ENCODE results near the gene HIVEP1.
"Not testable (repeated sequence)": the region's sequence is repeated elsewhere in the genome, so short reads cannot be mapped to it uniquely, and the experiment has no call there.

Gene HIVEP1

DNA sequence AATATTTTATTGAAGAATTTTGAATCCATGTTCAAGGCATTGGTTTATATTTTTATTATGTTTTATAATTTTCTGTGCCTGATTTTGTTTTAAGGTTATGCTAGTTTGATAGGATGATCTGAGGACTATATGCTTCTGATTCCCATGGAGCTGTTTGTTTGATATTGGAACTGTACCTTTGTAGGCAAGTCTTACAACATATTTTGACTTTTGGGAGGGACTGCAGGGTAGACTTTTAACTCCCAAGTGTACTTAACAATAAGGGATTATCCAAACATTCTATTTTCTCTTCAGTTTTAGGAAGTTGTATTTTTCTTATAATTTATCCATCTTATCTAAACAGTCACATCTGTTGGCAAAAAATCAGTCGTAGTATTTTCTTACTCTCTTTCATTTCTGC is 82.6 kb downstream of the HIVEP1 start:
- Histone ChIP-seq H3K4me3 (no peak overlapping the region), H3K9me3 (no peaks in the 10 kb centered on the region), H4K20me1 (no peaks in the 10 kb centered on the region)

DNA sequence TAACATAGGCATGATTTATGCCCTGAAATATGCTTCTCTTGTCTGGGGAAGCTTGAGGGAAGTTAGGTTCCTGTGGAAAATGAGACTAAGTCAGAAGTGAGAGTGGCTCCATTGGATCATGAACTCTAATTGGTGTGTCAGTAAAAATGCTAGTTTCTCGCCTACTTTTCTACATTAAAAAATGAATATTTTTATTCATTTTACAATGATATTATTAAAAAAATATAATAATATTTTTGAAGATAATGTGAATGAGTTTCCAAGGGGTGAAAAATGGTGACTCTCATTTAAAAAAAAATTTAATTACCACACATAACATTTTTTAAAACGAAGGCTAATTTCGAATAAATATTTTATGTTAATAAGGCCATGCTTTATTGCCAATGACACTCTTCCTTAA is 84.2 kb downstream of the HIVEP1 start:
- no peak overlapping the region for H3K27ac ChIP-seq

More for the DNA sequence above, 82.6 kb downstream of the HIVEP1 start:
- Histone ChIP-seq H3K27me3 (no peaks in the 10 kb centered on the region), H3K36me3 (no peaks in the 10 kb centered on the region), H3K4me1 (no peaks in the 10 kb centered on the region), H3K27ac (no peak overlapping the region), H3K4me2 (no peak overlapping the region), H3K9ac (no peak overlapping the region)
- TF ChIP-seq Cebpa-rat (IDR thresholded peaks at IDR 0.05), result no peak

DNA sequence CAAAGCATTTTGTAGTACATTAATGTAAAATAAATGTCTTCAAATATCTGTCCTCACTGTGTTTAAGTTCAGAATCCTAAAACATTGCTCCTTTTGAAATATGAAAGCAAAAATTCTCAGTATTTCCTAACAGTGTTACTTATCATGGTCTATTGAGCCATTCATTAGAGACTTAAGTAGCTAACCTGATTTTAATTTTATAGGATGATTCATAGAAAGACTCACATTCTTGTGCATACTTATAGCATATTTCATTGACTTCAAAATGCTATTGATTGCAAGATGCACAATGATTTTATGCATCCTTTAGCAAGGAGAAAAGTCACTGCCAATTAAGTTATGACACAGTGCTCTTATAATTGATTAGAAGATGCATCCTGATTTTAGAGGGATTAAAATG is 85.7 kb downstream of the HIVEP1 start:
- Histone ChIP-seq H3K27ac (no peak overlapping the region), H3K27me3 (no peaks in the 10 kb centered on the region), H4K20me1 (no peaks in the 10 kb centered on the region), H3K36me3 (no peaks in the 10 kb centered on the region), H3K9ac (no peak overlapping the region), H3K4me3 (no peak overlapping the region), H3K4me1 (no peaks in the 10 kb centered on the region), H3K9me3 (no peaks in the 10 kb centered on the region), H3K4me2 (no peak overlapping the region)
- TF ChIP-seq Cebpa-rat (IDR thresholded peaks at IDR 0.05), result no peak

More for the DNA sequence above, 84.2 kb downstream of the HIVEP1 start:
- Histone ChIP-seq H3K4me1 (no peaks in the 10 kb centered on the region), H3K9me3 (no peaks in the 10 kb centered on the region), H3K4me2 (no peak overlapping the region), H3K9ac (no peak overlapping the region), H4K20me1 (no peaks in the 10 kb centered on the region), H3K27me3 (no peaks in the 10 kb centered on the region), H3K36me3 (no peaks in the 10 kb centered on the region), H3K4me3 (no peak overlapping the region)
- TF ChIP-seq Cebpa-rat (IDR thresholded peaks at IDR 0.05), result no peak

DNA sequence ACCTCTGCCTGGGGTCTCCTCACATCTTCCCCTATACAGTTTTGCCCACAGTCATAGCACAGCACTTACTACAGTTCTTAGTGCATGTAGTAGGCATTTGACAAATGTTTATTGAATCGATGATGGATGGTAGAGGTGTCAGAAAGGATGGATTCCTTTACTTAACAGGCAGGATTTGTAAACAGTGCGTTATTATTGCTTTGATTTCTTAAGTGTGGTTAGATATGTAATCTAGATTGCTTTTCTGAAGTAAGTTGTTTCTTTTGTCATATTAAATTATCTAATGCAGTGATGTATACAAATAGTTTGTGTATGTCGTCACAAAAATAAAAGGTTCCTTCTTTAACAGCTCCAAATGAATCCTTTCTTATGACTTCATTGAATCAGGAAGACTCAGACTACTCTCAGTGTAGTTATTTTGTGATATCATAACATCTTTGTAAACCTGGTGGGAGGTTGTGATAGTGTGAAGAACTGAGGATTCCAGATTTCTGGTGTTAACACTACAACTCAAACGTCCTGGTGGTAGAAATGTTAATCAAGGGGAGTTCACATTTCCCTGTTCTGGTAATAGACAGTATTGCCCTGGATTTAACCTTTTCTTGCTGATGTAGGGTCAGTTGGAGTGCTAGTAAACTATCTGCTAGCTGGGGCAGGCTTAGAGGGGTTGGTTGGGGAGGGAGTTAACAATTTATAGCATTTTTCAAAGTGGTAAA is 87.7 kb downstream of the HIVEP1 start:
- no peaks in the 10 kb centered on the region for H3K9me3 ChIP-seq

DNA sequence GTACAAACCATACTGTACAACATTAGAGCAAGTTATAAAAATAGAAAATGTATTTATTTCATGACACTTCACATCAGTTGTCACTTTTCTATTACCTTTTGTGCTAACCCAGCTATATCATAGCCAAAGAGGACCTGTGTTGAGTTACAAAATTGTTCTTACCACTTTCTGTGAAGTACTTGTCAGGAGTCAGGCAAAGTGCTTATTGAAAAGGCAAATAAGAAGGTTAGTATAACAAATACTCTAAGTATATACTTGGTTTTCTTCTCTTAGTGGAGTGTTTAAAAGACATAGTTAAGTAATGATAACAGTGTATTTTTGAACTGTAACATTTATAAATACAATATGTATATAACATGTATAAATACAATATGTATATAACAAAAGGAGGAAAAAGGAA is 88.9 kb downstream of the HIVEP1 start:
- no peak overlapping the region for H3K4me3 ChIP-seq
- H4K20me1 ChIP-seq, result no peaks in the 10 kb centered on the region
- no peak overlapping the region for H3K9ac ChIP-seq
- H3K4me2 ChIP-seq, result no peak overlapping the region
- no peak overlapping the region for H3K27ac ChIP-seq
- H3K9me3 ChIP-seq, result no peaks in the 10 kb centered on the region
- H3K36me3 ChIP-seq, result no peaks in the 10 kb centered on the region
- TF ChIP-seq Cebpa-rat (IDR thresholded peaks at IDR 0.05), result no peak
- no peaks in the 10 kb centered on the region for H3K4me1 ChIP-seq
- H3K27me3 ChIP-seq, result no peaks in the 10 kb centered on the region

More for the DNA sequence above, 87.7 kb downstream of the HIVEP1 start:
- Histone ChIP-seq H3K27me3 (no peaks in the 10 kb centered on the region), H3K36me3 (no peaks in the 10 kb centered on the region), H3K4me1 (no peaks in the 10 kb centered on the region), H3K9ac (no peak overlapping the region), H4K20me1 (no peaks in the 10 kb centered on the region), H3K4me2 (no peak overlapping the region), H3K4me3 (no peak overlapping the region), H3K27ac (no peak overlapping the region)
- no peak for TF ChIP-seq Cebpa-rat (IDR thresholded peaks at IDR 0.05)

DNA sequence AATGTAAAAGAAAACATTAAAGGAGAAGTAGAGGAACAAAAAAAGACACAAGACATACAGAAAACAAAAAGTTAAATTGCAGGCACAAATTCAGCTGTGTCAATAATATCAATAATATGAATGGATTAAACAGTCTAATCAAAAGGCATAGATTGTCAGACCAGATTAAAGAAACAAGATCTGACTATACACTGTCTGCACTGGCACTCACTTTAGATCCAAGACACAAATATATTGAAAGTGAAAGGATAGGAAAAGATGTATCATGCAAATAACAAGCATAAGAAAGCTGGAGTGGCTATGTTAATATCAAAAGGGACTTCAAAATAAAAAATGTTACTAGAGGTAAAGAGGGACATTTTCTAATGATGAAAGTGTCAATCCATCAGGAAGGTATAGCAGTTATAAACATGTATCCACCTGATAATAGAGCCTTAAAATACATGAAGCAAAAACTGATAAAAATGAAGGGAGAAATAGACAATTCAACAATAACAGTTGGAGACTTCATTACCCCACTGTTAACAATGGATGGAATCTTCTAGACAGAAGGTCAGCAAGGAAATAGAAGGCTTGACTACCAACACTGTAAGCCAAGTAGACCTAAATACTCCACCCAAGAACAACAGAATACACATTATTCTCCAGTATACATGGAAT is 89.7 kb downstream of the HIVEP1 start:
- no peak overlapping the region for H3K27ac ChIP-seq
- H4K20me1 ChIP-seq, result no peaks in the 10 kb centered on the region
- H3K27me3 ChIP-seq, result no peaks in the 10 kb centered on the region
- no peaks in the 10 kb centered on the region for H3K36me3 ChIP-seq
- H3K4me3 ChIP-seq, result no peak overlapping the region
- H3K4me1 ChIP-seq, result no peaks in the 10 kb centered on the region
- H3K9ac ChIP-seq, result no peak overlapping the region
- no peak overlapping the region for H3K4me2 ChIP-seq
- no peak for TF ChIP-seq Cebpa-rat (IDR thresholded peaks at IDR 0.05)
- no peaks in the 10 kb centered on the region for H3K9me3 ChIP-seq

DNA sequence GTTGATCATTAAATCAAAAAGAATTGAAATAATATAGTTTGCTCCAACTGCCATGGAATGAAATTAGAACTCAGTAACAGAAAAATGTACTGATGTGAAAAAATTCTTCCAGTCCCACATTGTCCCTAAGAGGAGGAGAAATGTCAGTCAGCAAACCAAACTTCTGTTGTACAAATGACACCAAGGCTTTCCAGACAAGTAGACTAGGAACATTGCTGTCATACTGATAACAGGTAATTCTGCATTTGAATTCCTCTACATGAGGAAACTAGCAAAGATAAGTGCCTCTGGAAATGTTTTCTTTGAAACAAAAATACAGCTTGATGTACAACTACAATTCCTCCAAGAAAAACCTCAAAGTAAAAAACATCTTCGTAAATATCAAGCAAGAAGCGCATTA is 90.2 kb downstream of the HIVEP1 start:
- Histone ChIP-seq H3K36me3 (peaks cover 2% of the 10 kb centered on the region; the same call in 1 of the 2 replicates), H3K4me2 (no peak overlapping the region)

DNA sequence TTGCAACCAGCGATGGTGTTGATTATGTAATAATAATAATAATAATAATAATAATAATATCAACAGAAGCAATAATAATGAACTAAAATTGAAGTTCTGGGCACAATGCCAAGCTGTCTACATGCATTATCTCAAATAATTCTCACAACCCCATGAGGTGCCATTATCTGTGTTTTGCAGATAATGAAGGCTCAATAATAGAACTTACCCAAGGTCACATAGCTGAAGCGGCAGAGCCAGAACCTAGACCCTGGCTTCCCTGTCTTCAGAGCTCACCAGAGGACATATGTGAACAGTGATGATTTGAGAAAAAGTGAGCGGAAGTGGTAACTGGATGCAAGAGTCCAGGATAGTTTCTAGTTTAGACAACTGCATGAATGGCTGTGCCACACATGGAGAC is 91.0 kb downstream of the HIVEP1 start:
- Histone ChIP-seq H3K4me2 (no peak overlapping the region), H3K9ac (no peak overlapping the region), H3K27ac (no peak overlapping the region), H3K4me1 (no peaks in the 10 kb centered on the region), H3K36me3 (peaks cover 7% of the 10 kb centered on the region; the same call in 1 of the 2 replicates), H4K20me1 (no peaks in the 10 kb centered on the region), H3K4me3 (no peak overlapping the region), H3K27me3 (no peaks in the 10 kb centered on the region), H3K9me3 (peaks cover 7% of the 10 kb centered on the region; the same call in 1 of the 2 replicates)
- no peak for TF ChIP-seq Cebpa-rat (IDR thresholded peaks at IDR 0.05)

More for the DNA sequence above, 90.2 kb downstream of the HIVEP1 start:
- TF ChIP-seq Cebpa-rat (IDR thresholded peaks at IDR 0.05), result no peak
- Histone ChIP-seq H3K4me3 (no peak overlapping the region), H3K27ac (no peak overlapping the region), H3K9ac (no peak overlapping the region), H3K9me3 (peaks cover 1% of the 10 kb centered on the region; the same call in 1 of the 2 replicates), H3K4me1 (no peaks in the 10 kb centered on the region), H4K20me1 (no peaks in the 10 kb centered on the region), H3K27me3 (no peaks in the 10 kb centered on the region)

DNA sequence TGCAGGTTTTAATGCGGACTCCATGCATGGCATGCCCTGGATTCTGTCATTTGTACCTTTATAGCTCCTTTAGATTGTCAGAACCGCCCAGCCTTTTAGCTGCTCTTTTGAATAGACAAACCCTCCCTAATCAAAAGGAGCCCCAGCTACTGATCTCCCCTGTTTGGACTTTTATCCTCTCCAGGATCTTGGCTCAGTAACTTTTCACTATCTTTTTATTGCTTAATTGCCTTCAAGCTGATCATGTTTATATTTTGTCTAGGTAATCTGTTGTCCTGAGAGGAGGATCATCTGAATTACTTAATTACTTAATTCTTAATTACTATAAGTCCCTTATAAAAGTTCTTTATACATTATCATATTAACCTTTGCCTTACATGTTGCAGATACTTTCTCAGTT is 93.2 kb downstream of the HIVEP1 start:
- Histone ChIP-seq H3K36me3 (peaks cover 13% of the 10 kb centered on the region; the same call in 1 of the 2 replicates), H3K4me2 (no peak overlapping the region), H3K27ac (no peak overlapping the region), H4K20me1 (no peaks in the 10 kb centered on the region), H3K4me3 (no peak overlapping the region), H3K9me3 (peaks cover 13% of the 10 kb centered on the region; the same call in 1 of the 2 replicates), H3K9ac (no peak overlapping the region), H3K4me1 (peaks cover 7% of the 10 kb centered on the region), H3K27me3 (no peaks in the 10 kb centered on the region)
- TF ChIP-seq Cebpa-rat (IDR thresholded peaks at IDR 0.05), result no peak

DNA sequence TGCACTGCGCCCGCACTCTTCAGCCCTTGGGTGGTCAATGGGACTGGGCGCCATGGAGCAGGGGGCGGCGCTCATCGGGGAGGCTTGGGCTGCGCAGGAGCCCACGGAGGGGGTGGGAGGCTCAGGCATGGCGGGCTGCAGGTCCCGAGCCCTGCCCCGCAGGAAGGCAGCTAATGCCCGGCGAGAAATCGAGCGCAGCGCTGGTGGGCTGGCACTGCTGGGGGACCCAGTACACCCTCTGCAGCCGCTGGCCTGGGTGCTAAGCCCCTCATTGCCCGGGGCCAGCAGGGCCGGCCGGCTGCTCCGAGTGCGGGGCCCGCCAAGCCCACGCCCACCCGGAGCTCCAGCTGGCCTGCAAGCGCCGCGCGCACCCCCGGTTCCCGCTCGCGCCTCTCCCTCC is 96.3 kb downstream of the HIVEP1 start:
- H3K4me1 ChIP-seq, result peaks cover 12% of the 10 kb centered on the region
- H3K4me3 ChIP-seq, result not testable (repeated sequence)

More for the DNA sequence above, 96.3 kb downstream of the HIVEP1 start:
- Histone ChIP-seq H3K36me3 (peaks cover 13% of the 10 kb centered on the region; the same call in 1 of the 2 replicates), H3K9me3 (peaks cover 13% of the 10 kb centered on the region; the same call in 1 of the 2 replicates)
- H3K27me3 ChIP-seq, H3K4me2 ChIP-seq, H4K20me1 ChIP-seq, H3K27ac ChIP-seq, H3K9ac ChIP-seq: not testable (repeated sequence)

Data from BLaER1 (cell line).